HG02642 (cell line): ENCODE results near the gene PANK4.

Experiments
- ATAC-seq: cut with Tn5 transposase; IDR thresholded peaks from one replicate; pipeline ENCODE4 v1.9.1; 2021; ENCODE audit warnings: mild to moderate bottlenecking; ENCODE audit not compliant: unreplicated experiment, poor library complexity

PANK4 gene

DNA sequence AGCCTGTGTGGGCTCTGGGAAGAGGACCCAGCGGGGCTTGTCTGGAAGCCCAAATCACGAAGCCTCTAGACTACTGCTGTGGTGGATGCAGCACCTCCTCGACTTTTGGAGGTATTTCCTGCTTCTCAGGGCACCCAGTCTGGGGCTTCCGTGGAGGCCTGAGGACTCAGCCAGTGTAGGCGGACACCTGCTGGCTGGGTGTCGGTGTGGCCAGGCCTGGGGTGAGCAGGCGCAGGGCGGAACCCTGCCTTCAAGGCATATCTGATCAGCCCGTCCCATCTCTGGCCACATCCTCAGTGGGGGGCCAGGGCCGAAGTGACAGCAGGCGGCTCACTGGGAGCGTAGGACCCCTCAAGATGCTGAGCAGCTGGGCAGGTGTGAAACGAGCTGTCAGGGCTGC lies 43.4 kb downstream of the PANK4 start:
- ATAC-seq, result no peak

DNA sequence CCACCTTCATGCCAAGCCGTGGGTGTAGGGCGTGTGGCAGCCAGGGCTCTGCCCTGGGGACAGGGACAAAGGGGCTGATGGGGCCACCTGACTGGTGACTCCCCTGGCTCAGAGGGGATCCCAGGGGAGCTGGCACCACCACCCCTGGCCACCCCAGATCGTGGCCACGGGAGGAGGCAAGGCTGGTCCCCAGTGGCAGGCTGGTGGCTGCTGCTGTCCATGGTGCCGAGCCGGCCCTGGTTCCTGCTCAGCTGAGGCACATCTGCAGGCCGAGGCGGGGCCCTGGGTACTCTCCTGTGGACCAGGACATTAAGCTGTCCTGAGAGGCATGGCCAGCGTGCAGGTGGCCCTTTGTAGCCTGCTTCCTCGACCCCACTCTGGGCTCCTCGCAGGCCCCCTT lies 43.8 kb downstream of the PANK4 start:
- no peak for ATAC-seq

DNA sequence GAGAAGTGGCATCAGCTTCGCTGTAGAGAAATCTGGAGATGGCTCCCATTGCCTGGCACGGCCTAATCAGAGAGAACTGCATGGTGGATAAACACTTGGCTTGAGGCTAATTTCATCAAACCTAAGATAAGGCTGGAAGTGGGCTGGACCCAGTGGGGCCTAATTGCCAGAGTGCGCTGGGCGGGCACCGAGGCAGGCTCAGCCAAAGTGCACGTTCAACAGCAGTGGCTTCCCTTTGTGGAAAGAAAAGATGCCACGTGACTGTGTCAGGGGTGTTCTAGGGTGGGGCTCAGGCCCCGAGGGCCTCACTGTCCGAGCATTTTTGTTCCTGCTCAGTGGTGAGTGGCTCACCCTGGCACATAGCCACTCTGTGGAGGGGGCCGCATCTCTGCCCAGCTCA lies 44.5 kb downstream of the PANK4 start:
- ATAC-seq, result no peak

DNA sequence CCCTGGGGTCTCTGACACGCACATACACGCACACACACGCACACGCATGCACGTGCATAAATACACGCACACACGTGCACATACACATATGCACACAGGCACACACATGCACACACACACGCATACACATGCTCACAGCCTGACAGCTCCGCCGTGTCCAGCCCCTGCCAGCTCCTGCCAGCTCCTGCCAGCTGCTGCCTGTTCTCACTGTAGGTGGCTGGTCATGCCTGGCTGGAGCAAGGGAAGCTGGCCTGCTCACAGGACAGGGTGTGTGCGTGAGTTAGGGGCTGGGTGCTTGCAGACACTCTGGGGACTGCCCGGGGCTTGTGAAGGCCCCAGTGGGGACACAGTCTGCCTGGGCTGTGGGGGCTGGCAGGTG lies 45.4 kb downstream of the PANK4 start:
- ATAC-seq, result no peak

DNA sequence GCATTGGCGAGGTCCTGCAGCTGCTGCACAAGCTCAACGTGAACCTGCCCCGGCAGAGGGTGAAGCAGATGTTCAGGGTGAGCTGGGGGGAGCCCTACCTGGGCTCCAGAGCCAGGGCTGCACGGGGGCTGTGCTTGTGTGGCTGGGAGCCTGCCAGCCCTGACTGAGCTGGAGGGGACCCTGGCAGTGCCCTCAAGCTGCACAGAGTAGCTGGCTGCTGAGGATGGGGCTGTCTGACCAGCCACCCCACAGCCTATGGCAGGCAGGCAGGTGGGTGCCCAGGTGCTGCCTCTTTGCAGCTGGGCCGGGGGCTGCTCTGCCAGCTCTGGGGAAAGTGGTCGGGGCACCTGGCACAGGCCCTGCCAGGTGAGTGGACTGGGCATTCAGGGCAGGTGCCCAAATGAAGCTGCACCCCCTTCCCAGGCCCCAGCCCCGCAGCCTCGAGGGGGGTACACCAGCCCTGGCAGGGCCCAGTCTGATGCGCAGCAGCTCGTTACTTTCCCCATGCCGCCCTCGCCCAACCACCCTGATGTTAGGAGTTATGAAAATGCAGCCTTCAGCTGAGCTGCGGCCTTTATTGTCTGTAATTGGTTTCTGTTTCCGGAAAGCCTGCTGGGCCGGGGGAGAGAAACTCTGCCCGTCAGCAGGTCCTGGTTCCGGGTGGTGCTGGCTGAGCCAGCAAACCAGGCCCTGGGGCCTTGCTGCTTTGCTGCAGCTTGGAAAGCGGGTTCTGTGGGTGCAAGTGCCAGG lies 46.0 kb downstream of the PANK4 start:
- ATAC-seq, result no peak

DNA sequence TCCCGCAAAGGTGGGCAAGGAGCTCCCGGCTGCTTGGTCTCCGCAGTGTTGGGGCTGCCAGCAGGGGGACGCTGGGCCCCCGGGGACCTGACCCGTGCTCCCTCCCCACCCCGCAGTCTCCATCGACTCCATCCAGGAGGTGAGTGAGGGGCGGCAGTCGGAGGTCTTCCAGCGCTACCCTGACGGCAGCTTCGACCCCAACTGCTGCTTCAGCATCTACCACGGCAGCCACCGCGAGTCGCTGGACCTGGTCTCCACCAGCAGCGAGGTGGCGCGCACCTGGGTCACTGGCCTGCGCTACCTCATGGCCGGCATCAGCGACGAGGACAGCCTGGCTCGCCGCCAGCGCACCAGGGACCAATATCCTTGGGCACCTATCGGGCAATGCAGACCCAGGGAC lies 46.8 kb downstream of the PANK4 start:
- ATAC-seq, result no peak

DNA sequence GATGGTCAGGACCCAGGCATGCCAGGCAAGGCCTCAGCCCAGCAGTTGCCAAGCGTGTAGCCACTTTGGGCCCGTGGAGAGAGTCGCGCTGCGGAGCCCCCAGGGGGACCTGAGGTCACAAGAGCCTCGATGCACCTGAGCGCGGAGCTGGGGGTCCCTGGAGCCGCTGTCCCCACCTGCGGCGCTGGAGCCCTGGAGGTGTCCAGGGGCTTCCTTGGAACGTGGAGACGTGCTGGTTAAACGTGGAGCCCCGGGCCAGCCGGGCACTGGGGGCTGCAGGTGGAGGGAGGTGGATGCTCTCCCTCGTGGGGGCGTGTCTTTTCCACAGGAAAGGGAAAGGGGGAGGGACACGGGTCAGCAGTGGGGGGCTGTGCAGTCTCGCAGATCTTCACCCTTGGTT lies 47.2 kb downstream of the PANK4 start:
- ATAC-seq, result no peak

DNA sequence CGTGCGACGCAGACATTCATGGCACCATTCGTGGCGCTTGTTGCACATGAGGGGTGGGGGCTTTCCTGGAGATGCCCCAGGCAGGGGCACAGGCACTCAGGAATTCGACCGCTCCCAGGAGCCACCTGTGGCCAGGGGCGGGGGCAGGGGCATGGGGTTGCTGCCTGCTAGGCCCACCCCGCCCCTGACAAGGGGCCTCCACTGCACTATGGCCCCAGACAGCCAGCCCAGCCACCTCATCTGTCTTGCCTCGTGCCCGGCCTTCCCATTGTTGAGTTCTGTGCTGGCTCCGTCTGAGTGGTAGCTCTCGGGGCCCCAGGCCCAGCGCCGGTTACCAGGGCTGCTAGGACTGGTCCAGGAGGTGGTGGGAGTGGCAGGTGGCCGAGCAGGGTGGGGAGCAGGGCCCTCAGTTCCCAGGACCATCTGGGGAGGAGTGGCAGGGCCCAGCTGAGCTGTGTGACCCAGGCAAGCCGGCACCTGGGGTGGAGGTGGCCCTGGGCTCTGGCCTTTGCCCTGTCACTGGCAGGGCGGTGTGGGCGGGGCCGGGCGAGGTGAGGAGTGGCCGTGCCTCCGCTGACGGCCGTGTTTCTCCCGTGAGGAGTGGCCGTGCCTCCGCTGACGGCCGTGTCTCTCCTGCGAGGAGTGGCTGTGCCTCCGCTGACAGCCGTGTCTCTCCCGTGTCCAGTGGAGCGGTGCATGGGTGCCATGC lies 48.5 kb downstream of the PANK4 start:
- ATAC-seq, result no peak

DNA sequence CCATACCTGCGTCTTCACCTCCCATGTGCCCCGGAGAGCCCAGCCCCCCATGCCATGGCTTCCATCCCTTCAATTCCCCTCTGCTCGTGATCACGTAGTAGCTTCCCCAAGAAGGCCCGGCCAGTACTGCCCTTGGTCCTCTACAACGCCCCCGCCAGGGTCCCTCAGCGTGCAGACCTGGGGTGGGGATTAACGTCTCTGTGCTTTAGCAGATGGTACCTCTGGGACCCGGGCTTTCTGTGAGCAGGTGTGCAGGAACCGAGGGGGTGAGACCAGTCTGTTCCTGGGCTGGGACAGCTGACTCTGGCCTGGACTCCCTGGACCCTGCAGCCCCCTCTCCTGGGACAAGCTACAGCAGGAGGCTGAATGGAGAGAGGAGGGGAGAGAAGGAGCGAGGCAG lies 49.1 kb downstream of the PANK4 start:
- no peak for ATAC-seq

DNA sequence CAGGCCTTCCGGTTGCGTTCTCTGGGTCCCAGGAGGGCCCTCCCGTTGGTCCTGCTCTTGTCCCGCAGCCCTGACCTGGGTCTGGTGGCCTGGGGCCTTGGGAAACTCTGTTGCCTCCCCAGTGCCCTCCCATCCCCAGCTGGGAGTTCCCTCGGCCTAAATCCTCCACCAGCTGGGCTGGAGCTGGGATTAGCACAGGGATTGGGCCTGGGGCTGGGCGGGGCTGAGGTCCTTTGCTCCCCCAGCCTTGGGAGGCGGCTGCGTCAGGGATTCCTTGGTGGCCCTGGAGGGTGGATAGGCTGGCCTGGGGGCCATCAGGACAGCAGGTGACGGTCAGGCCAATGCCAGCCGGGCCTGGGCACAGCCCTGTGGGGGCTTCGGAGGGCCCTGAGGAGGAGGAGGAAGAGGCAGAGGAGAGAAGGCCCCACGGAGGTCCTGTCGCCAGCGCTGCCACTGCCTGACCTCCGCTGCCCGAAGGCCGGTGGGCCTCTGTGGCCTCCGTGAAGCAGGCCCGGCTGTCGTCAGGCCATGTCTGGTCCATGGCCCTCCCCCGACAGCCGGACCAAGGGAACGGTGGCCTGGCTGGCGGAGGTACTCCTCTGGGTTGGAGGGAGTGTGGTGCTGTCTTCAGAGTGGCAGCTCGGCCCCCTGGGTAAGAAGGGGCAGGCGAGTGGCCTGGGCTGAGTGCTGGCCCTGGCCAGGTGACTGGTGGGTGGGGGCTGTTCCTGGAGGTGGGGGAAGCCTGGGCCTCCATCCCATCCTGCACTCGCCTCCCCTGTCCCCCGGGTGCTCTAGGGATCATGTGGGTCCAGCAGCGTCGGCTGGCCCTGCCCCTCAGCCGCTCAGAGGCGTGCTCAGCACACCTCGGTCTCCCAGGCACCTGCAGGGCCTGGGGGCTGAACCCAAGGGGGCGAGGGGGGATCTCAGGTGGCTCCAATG lies 50.1 kb downstream of the PANK4 start, which contains the start of gene PLCH2:
Gene PLCH2 (plus strand): TSS at position 229 of the 939 bp plus-strand sequence. CDS start 300 bp downstream, at position 529.
- ATAC-seq, result no peak

DNA sequence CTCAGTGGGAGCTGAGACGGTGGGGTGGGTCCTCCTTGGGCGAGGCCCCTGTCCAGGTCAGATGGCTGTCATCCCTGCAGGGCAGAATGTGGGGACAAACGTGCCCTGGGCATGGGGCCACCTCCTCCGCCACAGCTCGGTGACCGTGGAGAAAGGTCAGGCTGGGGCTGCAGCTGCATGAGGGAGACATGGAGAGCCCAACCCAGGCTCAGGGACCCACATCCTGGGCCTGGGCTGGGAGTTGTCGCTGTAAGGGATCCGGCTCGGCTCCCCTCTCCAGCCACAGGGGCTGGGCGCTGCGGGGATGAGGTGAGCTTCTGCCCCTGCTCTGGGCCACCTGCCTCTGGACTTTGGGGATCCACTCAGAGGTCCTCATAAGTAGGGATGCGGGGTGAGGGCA lies 50.8 kb downstream of the PANK4 start:
- no peak for ATAC-seq

DNA sequence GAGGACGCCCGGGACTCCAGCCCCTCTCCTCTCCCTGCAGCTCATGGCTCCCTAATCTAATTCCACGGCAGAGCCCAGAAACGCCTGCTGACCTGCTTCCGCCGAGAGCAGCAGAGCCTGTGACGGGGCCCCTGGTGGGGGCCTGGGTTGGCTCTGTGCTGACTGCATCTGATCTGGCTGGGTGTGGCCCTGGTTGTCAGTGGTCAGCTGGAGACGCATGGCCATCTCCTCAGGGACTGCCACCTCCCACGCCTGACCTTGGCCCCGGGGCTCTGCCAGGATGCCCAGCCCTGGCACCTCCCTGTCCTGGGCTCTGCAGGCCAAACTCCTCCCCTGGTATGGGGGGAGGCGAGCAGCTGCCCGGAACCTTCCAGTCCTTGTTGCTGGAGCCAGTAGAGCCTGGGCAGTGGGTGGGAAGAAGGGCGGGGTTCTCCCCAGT lies 51.4 kb downstream of the PANK4 start:
- no peak for ATAC-seq

DNA sequence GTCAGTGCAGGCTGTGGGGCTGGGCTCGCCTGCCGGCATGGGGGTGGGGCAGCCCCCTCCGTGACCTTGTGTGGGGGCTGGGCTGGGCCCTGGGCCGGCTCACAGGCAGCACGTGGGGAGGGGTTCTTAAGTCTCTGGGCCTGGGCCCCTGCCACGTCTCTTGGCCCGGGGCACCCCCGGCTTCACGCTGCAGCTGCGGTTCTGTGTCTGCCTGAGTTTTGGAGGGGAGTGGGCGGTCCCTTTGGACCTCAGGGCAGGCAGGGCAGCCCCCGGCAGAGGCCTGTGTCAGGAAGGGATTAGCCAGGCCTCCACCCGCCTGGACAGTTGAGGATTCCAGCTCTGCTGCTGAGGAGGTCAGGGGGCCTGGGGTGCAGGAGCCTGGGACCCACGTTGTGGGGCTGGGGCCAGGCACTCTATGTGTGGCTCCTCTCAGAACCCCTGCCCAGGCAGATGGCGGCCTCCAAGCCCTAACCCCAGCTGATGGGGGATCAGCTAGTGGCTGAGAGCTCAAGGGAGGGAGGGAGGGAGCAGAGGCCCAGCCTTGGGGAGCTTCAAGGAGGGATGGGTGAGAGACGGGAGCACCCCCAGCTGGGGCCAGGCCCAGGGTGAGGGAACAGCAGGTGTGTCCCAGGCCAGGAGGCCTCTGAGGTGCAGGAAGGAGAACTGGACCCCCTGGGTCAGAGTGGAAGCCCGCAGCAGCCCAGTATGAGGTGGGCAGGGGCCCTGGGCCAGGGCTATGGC lies 52.1 kb downstream of the PANK4 start:
- no peak for ATAC-seq

DNA sequence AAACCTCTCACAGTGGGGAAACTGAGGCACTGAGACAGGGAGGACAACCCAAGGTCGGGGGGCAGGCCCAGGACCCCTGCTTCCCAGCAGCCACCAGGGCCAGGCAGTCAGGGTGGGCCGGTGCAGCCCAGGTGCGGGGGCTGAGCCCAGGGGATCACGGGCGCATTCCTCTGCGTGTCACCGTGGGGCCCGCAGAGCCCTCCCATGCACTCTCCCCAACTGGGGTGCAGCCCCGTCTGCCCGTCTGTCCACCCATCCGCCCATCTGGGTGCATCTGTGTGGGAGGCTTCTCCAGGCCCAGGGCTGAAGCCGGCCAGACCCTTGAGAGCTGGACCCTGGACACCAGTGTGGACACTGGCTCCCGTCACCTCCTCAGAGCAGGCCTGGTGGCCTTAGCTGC lies 53.2 kb downstream of the PANK4 start:
- no peak for ATAC-seq

DNA sequence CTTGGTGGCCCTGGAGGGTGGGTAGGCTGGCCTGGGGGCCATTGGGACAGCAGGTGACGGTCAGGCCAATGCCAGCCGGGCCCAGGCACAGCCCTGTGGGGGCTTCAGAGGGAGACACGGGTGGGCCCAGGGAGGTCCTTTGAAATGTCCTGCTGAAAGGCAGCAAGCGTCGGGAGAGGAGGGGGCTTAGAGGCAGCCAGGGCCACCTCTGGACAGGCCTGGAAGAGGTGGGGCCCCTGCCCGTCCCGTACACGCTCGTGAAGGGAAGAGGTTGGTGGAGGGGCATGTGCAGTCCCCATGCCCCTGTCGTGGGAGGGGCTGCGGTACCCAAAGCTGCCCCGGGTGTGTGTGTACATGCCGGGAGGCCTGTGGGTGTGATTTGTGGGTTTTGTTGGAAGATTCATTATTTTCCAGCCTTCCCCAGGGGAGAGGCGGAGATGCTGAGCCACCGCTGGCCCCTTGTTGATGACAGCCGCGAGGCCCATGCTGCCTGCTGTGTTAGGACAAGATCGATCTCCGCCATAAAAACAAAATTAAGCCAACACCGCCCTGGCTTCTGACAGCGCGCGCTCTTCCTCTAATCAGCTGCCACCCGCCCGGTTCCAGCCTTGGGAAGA lies 53.7 kb downstream of the PANK4 start:
- no peak for ATAC-seq

DNA sequence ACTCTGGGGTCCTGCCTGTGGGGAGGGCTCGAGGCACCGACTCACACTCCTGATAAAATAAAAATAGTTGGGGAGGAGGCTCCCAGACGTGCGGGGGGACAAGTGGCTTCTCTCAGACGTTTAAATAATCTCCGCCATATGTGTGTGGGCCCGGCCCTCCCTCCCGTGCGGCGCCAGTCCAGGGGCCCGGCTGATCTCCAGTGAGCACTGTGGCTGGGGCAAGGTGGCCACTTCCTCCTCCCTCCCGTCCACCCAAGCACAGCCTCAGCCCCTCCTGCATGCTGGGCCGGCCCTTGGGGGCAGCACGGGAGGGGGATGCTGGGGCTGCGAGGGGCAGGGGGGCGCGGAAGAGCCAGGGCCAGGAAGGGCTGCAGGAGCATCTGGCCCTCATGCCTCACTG lies 54.3 kb downstream of the PANK4 start:
- ATAC-seq, result no peak

DNA sequence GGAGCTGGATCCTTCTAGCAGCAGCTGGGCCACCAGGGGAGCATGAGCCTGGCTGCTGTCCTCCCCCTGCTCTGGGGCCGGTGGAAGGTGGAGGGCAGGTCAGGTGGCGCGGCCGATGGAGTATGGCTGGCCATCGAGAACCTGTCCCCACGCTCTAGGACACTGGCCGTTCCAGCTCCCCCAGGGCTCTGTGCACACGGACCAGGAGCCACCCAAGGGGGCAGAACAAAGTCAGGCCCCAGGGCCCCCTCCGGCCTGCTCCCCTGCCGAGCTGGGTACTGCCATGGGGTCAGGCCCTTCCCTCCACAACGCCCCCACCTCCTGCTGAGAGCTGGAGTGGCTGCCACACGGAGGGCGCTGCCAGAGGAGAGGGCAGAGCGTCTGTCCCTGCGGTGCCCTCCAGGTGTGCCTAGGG lies 54.8 kb downstream of the PANK4 start:
- ATAC-seq, result no peak

DNA sequence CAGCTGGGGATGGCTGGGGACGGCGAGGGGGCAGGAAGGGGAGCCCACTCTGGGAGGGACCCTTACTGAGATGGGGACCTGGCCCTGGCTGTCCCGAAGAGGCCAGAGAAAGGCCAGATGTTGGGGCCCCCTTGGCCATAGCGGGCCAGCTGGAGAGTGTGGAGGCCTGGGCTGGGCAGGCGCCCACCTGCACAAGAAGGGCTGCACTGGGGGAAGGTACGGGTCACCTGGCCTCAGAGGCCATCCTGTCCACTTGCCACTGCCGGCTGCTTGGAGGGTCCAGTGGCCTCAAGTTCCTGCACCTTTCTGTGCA lies 55.3 kb downstream of the PANK4 start:
- no peak for ATAC-seq

DNA sequence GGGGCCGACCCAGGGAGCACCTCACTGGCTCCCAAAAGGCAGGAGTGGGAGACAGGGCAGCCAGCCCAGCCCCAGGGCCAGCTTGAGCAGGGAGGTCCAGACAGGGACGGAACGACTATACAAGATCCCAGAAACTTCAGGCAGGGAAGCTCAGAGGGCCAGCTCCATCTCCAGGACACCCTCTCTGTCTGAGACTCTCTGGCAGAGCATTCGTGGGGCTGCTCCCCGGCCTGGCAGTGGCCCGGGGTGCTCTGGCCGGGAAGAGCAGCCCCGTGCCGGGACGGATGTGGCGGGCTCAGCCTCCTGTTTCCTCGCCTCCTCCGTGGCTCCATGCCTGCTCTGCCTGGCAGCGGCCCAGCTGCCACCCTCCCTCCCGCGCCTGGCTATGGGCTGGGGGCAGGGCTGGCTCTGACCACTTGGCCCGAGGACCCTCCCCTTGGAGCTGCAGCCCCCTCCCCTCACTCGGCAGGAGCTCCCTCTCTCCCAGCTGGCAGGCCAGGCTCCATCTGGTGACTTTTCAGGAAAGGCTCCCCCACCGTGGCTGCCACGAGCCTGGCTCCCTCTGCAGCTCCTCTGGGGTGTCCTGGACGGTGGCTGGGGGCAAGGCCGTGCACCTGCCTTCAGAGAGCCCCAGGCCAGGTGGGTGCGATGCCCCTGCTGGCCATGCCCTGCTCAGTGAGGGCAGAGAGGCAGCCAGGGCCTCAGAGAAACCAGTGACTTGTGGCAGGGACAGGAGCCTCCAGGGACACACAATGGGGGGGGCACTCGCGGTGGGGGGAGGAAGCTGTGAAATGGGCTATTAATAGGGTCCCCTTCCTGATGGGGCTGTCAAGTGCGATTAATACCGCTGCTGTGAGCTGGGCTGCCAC lies 55.9 kb downstream of the PANK4 start:
- no peak for ATAC-seq
